Measurements from ENCODE around the gene N4BP2L1. TPM values are rescaled to one million over a fixed set of nuclear protein-coding genes. Genes with fewer than 3 reads are reported as not detected.

The N4BP2L1 gene
- total and polyA plus RNA-seq, 2 of the 8 experiments (the other 6 are each of a cell fraction or from before 2014, with no cell fraction given): 1.3 to 3.1 TPM

GRCh38 chr13:32425158-32425557 is 2.8 kb downstream of the N4BP2L1 start (continued):
- no peak for TF ChIP-seq CHD7 (IDR thresholded peaks at IDR 0.05; ENCODE audit: insufficient replicate concordance, low read length)
- TF ChIP-seq PHF8 (conservative IDR thresholded peaks at IDR 0.05; ENCODE audit: low read depth, low read length): no peak

All from H1 (cell line).